ENCODE data around the gene PANX2. TPM values are rescaled to one million over a fixed set of nuclear protein-coding genes. Genes with fewer than 3 reads are reported as not detected.

PANX2 gene
- total RNA-seq, 2 experiments from 2014 or later: 1.1 to 1.4 TPM

DNA sequence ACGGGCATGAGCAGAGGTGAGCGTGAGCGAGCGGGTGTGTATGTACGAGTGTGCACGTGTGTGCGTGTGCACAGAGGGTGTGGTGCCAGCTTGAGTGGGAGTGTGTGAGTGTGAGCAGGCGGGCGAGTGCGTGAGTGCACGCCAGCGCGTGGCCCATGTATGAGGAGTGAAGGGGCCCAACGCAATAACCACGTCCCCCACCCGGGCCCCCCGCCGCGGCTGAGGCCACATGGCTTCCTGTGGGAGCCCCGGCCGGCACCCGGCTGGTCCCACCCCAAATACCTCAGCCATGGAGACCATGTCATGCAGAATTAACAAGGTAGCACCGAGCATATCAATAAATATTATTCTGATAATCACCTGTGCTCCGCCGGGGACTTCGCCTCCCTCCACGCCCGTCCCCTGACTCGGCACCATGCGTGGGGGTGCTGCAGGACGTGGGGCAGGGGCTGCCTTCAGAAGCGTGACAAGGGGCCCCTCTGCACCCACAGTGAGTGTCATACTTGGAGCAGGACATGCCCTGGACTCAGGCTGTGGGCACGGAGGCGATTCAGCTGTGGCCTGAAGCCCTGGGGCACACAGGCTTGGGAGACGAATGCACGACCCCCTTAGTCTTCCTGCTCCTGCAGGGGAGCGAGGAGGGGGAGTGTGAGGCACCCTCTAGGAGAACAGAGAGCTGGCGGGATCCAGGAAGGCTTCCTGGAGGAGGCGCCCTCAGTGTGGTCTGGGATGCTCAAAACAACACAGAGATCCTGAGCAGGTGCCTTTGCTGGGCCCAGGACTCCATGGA lies 9.6 kb downstream of the PANX2 start:
- ChIA-PET CTCF (no interaction called here), POLR2A (no interaction called here)

DNA sequence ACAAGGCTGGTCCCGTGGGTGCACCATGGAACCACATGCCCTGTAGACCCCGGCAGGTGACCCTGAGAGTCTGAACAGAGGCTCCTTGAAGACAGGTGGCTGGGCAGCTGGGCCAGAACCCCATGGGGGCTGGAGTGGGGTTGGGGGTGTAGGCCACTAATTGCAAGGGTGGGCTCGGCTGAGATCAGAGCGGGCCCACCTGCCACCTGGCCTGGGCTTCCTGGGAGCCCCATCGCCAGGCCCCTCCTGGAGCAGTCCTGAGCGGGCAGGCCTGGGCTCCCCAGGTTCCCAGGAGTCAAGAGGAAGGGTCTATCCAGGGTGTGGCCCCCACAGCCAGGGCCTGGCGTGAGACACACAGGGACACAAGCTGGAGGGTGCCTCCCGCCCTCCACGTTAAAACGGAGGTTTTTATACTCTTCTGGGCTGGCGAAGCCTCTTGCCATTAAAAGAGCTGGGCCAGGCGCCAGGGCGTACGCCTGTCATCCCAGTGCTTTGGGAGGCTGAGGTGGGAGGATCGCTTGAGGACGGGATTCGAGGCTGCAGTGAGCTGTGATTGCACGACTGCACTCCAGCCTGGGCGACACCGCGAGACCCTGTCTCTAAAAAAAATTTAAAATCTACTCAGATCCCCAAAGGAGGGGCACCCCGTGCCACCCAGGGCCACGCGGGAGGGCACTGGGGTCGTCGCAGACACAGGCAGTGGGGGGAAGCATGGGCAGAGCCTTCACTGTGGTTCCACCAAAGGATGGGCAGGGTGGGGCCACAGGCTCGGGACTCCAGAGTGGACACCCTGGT lies 10.4 kb downstream of the PANX2 start:
- CTCF ChIA-PET: interaction anchor here (0.6 kb wide), 1 partner anchor 26 kb away, joined by 3 read pairs; no protein-coding TSS in a partner anchor
- POLR2A ChIA-PET: no interaction called here

DNA sequence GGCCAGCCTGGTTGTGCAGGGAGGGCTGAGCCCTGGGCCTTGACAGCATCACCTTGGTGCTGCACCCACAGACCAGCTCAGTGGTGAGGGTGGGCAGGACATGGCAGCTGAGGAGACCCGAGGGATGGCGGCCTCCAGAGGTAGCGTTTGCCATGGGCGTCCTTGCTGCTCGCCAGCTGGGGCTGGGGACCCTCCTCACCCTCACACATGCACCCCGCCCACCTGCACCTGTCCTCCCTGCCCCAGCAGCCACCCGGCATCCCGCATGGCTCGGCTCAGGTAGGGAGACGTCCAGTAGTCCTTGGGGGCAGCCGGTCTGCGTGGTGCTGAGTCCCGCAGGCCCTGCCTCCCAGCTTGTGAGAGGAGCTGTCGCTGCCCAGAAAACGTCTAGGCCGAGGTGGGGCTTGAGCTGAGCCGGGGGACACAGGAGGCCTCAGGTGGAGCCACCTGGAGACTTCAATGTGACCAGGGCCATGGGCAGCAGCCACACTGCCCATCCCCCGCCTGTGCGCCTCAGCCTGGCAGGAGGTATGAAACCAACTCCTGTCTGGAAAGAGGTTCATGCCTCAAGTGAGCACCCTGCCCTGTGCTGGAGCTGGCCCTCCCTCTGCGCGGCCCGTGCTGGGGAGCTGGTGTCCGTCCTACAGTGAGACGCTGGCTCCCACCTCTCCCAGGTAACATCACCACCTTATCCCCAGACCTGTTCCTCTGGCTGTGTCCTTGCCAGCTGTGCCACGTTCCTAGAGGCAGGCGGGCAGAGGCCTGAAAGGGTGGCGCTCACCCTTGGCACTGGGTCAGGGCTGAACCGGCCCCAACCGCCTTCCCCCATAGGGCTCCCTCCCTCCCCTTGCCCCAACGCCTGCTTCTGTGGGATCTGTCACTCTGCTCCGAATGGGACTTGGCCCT lies 11.9 kb downstream of the PANX2 start:
- POLR2A ChIA-PET: no interaction called here
- CTCF ChIA-PET: no interaction called here

DNA sequence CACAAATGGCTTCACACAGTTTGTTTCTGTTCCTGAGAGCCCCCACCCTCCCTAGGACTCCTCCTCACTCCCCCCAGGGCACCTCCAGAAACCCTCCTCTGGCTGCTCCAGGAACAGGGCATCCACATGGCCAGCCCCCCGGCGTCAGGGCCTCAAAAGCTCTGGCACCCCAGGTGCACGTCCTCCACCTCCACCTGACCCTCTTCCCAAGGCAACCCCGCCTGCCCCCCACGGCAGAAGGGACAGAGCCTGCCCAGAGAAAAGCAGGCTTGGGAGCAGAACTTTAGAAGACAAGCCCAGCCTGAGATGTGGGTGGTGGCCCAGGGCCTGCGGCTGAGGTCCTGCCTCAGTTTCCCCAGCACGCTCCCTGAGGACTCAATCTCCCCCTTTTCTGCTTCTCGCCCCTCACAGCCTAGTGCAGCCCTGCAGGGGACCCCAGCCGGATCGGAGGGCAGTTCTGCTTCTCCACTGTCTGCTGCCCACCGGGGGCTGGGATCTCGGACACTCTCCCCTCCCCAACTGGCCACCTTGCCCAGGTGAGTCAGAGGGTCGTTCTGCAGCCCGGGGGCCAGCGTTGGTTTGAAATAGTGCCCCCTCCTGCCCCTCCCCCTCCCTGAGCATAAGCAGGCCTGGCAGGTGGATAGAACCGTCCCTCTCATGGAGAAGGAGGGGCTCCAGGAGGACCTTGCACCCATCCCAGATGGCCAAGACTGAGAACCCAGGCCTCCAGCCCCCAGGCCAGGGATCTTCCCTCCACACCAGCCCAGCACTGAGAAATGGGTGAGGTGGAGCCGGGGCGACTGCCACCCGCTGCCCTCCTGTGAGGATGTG lies 12.8 kb downstream of the PANX2 start:
- CTCF ChIA-PET: no interaction called here
- POLR2A ChIA-PET: no interaction called here

DNA sequence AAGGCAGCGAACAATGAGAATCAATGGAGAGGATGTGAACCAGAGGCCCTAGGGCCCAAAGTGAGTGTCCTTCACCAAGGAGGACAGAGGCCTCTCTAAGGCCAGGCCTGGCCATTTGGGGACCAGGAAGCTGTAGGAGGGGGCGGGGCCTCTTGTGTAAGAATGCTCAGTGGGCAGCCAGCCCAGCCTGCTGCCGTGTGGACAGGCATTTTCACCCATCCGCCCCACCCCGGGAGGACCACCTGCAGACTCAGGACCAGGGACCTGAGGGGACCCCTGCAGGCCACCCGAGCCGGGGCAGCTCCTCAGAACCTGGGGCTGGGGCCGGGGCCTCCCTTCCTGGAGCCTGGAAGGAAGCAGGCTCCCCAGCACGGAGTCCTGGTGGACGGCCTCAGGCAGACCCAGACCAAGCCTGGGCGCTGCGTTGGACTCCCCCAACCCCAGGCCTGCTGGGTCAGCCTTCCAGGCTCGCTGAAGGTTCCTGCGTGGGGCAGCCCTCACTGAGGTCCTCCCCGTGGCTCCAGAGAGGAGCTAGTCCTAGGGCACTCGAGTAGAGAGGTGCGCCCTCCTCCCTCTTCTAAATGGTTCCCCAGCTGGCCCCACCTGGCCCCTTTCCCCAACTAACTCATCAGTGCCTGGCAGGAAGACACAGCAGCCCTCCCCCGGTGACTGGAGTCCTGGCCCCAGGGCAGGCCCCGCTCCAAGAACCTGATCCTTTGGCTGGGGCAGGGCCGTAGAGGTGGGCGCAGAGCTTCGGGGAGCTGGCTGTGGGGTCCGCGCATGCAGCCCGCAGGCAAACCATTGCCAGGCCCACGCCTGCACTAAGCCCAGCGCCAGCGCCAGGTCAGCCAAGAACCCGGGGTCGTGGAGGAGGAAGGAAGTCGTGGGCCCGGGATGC lies 13.7 kb downstream of the PANX2 start:
- ChIA-PET CTCF (interaction anchor here (1.3 kb wide), 1 partner anchor 254 kb away, joined by 4 read pairs; no protein-coding TSS in a partner anchor), POLR2A (no interaction called here)

DNA sequence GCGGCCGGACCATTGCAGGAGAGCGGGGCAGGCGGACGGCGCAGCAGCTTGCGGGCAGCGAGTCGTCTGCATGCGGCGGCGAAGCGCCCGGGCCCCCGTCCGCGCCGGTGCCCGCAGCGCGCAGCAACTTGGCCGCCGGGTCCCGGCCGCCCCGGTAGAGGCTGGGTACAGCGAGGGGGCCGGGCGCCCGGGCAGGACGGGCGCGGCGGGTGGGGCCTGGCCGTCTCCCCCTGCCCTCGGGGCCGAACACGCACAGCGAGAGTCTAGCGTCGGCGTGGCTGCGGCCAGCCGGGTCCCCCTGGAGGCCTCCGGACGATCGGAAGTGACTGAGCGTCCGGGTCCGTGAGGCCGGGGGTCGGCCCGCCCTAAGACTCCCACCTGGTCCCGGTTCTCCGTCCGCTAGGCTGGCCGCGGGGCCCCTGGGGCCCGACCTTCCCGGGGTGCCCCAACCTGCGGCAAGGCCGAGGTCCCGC lies 14.4 kb downstream of the PANX2 start:
- ChIA-PET POLR2A (no interaction called here), CTCF (interaction anchor here (1.3 kb wide), 1 partner anchor 254 kb away, joined by 4 read pairs; no protein-coding TSS in a partner anchor)

DNA sequence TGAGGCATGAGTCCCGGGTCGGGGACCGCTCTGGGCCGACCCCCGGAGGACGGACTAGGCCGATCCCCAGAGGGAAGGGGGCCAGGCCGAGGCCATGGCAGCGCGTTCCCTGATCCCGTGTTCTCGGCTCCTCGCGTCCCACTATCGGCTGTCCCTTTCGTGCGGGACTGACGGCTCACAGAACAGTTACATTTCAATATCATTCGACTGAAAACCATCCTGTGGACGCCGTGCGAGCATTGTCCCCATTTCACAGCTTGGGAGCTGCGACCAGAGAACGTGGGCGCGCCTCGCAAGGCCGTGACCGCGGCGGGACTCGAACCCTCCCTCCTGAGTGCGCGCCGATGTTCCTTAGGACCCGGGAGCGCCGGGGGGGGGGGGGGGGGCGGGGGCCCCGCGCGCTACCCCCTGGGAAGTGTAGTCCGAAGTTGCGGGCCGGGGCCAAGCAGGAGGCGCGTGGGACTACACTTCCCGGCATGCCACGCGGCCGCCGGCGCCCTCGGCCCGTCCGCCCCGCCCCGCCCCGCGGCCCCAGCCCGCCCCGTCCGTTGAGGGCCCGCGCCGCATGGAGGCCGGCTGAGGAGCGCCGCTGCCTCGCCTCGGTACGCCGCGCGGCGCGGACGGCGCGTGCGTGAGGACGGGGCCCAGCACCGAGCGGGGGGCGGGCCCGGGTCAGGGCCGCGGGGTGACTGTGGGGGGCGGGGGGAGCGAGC lies 15.0 kb downstream of the PANX2 start, which contains the start of gene TRABD:
TRABD (plus strand) TSS at position 539 of the 713 bp plus-strand sequence. CDS start 7,148 bp downstream, outside the sequence.
- POLR2A ChIA-PET: no interaction called here

DNA sequence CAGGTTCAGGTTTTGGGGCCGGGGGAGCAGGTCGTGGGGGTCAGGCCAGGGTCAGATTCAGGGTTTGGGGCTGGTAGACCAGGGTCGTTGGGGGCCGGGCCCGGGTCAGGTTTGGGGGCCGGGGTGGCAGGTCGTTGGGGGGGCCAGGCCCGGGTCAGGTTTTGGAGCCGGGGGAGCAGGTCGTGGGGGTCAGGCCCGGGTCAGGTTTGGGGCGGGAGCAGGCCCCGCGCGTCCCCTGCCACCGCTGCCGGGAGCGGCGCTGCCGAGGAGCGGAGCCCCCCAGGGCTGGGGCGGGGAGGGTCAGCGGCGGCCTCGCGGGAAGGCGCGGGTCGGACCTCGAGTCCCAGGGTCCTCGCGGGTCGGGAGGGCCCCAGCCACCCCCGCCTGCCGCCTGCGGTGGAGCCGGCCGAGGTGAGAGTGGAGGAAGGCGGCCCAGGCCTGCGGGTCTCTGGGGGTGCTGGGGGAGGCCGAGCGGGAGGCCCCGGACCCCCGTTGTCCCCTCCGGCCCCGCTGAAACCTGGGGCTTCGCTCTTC lies 15.7 kb downstream of the PANX2 start:
- ChIA-PET CTCF (interaction anchor here (1.3 to 1.6 kb wide), 2 partner anchors 21 to 156 kb away, joined by 3 to 5 read pairs; no protein-coding TSS in a partner anchor), POLR2A (interaction anchor here (0.9 to 1.2 kb wide), 2 partner anchors 12 to 14 kb away, joined by 3 to 5 read pairs; no protein-coding TSS in a partner anchor)

More for the DNA sequence above, 15.0 kb downstream of the PANX2 start, which contains the start of gene TRABD:
- CTCF ChIA-PET: interaction anchor here (1.3 kb wide), 1 partner anchor 255 kb away, joined by 4 read pairs; no protein-coding TSS in a partner anchor

DNA sequence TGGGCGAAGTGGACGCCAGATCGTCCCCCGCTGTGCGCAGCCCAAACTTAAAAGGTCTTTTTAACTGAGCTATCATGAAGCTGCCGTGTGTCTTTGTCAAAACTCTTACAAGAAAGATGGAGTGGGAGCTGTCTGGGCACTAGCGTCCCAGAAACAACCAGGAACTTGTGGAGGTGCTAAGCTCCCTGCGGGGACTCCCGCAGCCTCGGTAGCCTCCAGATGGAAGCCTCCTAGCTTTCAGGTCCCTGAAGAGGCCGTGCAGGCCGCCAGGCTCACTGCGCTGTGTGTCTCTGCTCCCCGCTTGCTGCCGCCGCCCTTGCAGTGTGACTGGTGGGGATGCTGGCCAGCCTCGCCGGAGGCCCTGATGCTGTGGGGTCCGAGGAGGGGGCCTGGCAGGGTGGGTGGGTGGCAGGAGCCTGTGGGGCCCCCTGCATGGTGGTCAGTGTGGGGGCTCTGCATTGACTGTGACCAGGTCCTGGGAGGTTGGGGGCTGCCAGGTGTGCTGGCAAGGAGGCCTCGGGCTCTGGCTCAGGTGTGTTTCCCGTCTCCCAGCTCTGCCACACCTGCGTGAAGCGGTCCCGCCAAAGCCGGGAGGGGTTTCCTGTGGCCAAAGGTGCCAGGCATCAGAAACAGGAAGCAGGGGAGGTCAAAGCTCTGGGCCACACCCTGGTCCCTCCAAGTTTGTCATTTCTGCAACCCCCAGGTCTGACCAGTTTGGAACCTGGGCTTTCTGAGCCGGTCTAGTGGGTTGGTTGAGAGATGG lies 16.4 kb downstream of the PANX2 start:
- CTCF ChIA-PET: interaction anchor here (1.1 to 1.6 kb wide), 3 partner anchors 20 to 155 kb away, joined by 3 to 5 read pairs (median 3); no protein-coding TSS in a partner anchor
- POLR2A ChIA-PET: interaction anchor here (0.9 to 1.2 kb wide), 2 partner anchors 12 to 13 kb away, joined by 3 to 5 read pairs; no protein-coding TSS in a partner anchor

DNA sequence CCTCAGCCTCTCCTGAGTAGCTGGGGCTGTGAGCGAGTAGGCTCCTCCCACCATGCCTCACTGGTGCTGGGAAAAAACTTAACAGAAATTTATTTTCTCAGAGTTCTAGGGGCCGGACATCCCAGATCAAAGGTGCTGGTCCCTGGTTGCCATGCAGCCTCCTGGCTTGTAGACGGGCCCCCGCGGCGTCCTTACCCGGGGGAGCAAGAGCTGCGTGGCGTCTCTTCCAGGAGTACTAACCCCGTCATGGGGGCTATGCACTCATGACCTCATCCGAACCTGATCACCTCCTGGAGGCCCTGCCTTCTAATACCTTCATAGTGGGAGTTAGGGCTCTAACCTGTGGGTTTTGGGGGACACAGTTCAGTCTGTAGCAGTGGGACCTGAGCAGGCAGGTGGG lies 17.8 kb downstream of the PANX2 start:
- ChIA-PET POLR2A (no interaction called here), CTCF (no interaction called here)

DNA sequence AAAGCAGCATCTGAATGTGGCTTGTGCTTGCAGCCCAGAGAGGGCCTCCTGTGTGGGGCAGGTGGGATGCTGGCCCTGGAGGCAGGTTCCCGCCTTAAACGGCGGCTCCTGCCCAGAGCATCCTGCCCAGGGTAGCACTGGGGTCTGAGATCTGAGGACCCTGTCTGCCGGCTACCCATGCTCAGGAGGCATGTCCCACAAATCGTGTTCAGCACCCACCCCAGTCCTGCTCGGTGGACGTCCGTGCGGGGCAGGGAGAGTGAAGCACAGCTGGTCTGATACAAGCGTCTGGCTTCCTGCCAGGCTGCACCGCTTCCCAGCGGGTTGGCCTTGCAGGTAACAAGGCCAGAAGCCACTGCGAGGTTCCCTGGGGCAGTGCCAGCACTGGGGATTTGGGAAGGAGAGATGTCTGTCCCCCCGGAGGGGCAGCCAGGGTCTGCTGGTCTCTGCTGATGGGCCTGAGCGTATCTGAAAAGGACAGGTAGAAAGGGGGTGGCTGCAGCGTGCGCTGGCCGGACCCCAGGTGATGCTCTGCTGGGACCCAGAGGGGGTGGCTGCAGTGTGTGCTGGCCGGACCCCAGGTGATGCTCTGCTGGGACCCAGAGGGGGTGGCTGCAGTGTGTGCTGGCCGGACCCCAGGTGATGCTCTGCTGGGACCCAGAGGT lies 18.8 kb downstream of the PANX2 start:
- ChIA-PET POLR2A (interaction anchor here (0.6 kb wide), 1 partner anchor 253 kb away, joined by 3 read pairs; no protein-coding TSS in a partner anchor), CTCF (interaction anchor here (1.4 kb wide), 1 partner anchor 17 kb away, joined by 6 read pairs; no protein-coding TSS in a partner anchor)

DNA sequence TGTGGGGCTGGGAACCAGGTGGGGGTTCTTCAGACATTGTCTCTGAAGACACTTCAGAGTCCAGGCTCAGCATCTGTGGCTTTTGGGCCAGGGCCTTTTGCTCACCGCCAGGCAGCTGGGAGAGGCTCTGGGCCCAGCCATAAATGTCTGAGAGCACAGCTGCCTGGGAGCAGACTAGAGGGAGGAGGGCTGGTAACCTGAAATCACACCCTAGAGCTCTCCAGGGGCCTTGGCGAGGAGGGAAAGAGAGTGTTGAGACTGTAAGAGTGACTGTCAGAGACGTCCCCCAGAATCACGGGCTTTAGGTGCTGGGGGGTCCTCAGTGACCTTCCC lies 19.3 kb downstream of the PANX2 start:
- POLR2A ChIA-PET: interaction anchor here (0.6 to 1.6 kb wide), 2 partner anchors 78 to 253 kb away, joined by 3 to 4 read pairs; no protein-coding TSS in a partner anchor

DNA sequence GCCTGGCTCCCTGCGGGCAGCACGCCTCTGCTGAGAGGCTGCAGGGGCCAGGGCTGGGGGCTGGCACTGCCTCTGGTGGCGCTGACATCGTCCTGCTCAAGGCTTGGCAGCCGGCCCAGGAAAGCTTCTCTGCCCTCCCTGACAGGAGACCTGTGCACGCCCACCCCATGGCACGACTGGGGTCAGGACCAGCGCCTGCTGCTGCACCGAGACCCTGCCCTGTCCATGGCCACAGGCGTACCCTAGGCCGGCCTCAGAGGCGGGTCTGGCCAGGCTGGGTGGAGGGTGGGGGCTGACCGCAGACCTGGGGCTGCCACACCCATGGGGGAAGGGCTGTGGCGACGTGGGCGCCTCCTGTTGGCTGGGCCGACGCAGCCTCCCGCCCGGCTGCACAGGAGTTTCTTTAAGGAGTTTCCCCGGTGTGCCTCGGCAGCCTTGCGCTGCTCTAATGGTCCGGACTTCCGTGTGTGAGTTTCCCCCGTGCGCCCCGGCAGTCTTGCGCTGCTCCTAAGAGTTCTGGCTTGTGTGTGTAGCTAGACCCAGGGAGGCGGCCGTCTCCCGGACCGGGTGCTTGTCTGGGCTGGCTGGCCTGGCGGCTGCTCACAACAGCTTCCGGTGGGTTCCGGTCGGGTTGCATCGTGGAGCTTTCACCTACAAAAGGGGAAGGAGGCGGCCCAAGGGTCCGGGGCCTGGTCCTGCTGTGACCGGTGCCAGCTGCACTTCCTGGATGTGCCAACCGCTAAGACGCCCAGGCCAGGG lies 19.8 kb downstream of the PANX2 start:
- ChIA-PET POLR2A (interaction anchor here (0.6 to 1.6 kb wide), 8 partner anchors 11 to 431 kb away, joined by 3 to 7 read pairs (median 4); partner anchors contain the start of genes PANX2 and PIM3), CTCF (interaction anchor here (1.1 to 2.1 kb wide), 6 partner anchors 16 to 52 kb away, joined by 4 to 6 read pairs (median 5); no protein-coding TSS in a partner anchor)

More for the DNA sequence above, 19.3 kb downstream of the PANX2 start:
- CTCF ChIA-PET: interaction anchor here (1.4 kb wide), 1 partner anchor 17 kb away, joined by 6 read pairs; no protein-coding TSS in a partner anchor
